ENCODE results near the gene INPP5D. TPM values are rescaled to one million over a fixed set of nuclear protein-coding genes. Genes with fewer than 3 reads are reported as not detected.
A peak's percentile ranks its signal among the peaks of the same experiment; 100 is the strongest.

INPP5D gene
- total and polyA plus RNA-seq, 2 donors (not counting 1 experiment from before 2014, with no cell fraction given): 152 to 444 TPM

GRCh38 chr2:233202531-233202944 lies 142.4 kb downstream of the INPP5D start:
- Histone ChIP-seq H3K79me2 (ENCODE audit: control insufficient read depth, insufficient read depth, low read length) (peaks cover 13% of the 10 kb centered on the region), H3K27ac (ENCODE audit: low read length in 2 of 2) (peak overlapping the region; percentile 4 to 75), H4K20me1 (ENCODE audit: control insufficient read depth, insufficient read depth, low read length, poor library complexity, severe bottlenecking) (peaks cover 65% of the 10 kb centered on the region), H2AFZ (ENCODE audit: insufficient read depth, low read depth, low read length, poor library complexity, severe bottlenecking) (no peak overlapping the region), H3K4me2 (replicated peaks; ENCODE audit: low read depth, low read length, poor library complexity, severe bottlenecking) (peak overlapping the region; percentile 43), H3K4me1 (ENCODE audit: control insufficient read depth in 2 of 2, insufficient read depth in 2 of 2, low read length in 2 of 2) (peaks cover 18 to 24% of the 10 kb centered on the region in 2 donors), H3K9me3 (ENCODE audit: control extremely low read depth in 1 of 3, control insufficient read depth in 2 of 3, insufficient read depth in 1 of 3, low read length in 2 of 3) (peaks cover 0 to 7% (median 0%) of the 10 kb centered on the region in 3 donors), H3K9ac (ENCODE audit: low read length) (no peak overlapping the region), H3K27me3 (replicated peaks in 1 of 4; ENCODE audit: control extremely low read depth in 1 of 4, control insufficient read depth in 3 of 4, insufficient read depth in 4 of 4, low read length in 3 of 4) (no peaks in the 10 kb centered on the region), H3K36me3 (replicated peaks in 1 of 2; ENCODE audit: control extremely low read depth in 1 of 2, control insufficient read depth in 1 of 2, extremely low read depth in 1 of 2, insufficient read depth in 2 of 2, low read length in 1 of 2) (peaks cover 4 to 79% of the 10 kb centered on the region in 2 experiments), H3K4me3 (ENCODE audit: control extremely low read depth in 1 of 5, extremely low read depth in 1 of 5, insufficient read depth in 1 of 5, low read depth in 2 of 5, low read length in 4 of 5) (no peak overlapping the region)
- intact Hi-C loops (cut with micrococcal nuclease): loop anchor here (5.0 kb wide), 1 partner anchor 50 kb away; the partner anchor contains the start of gene ATG16L1
- Mint-ChIP-seq H3K27ac (peak overlapping the region; percentile 86), H3K4me1 (peaks cover 38% of the 10 kb centered on the region), H3K27me3 (no peaks in the 10 kb centered on the region), H3K9me3 (ENCODE audit: insufficient read depth) (peaks cover 3% of the 10 kb centered on the region), H3K4me3 (peak overlapping the region; percentile 59)
- ChIA-PET POLR2A (interaction anchor here (0.8 to 1.0 kb wide), 2 partner anchors 49 to 151 kb away, joined by 3 to 6 read pairs; partner anchors contain the start of gene ATG16L1), CTCF (interaction anchor here (0.9 to 1.9 kb wide), 3 partner anchors 11 to 48 kb away, joined by 3 to 7 read pairs (median 6); partner anchors contain the start of gene ATG16L1)
- 3% methylated on average over 4 of the region's 5 CpGs for WGBS (ENCODE audit: insufficient coverage)
- DNase-seq (peak; percentile 63), ATAC-seq (ENCODE audit: low read depth) (peak; percentile 68)
- TF ChIP-seq EZH2 (IDR thresholded peaks at IDR 0.05; ENCODE audit: borderline replicate concordance, insufficient read depth, low read depth, low read length, poor library complexity, severe bottlenecking) (no peak), CTCF (IDR thresholded peaks at IDR 0.05) (no peak)

DNA sequence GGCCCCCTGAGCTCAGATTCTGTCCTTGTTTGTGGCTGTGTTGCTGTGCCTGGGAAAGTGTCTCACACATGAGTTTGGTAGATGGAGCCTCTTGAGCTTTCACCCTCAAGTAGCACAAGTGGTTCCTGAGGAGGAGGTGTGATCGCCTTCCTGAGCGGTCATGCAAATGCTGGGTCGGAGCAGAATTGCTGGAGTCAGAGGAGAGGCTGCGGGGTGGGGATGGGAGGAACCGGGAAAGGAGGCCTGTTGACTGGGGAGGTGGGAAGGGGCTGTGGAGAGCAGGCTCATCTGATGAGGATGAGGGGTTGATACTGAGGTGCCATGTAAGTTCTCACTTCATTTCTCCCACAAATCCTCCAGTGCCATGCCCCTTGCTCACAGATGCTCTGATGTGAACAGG lies 142.9 kb downstream of the INPP5D start:
- peaks cover 0 to 7% (median 0%) of the 10 kb centered on the region in 3 donors for H3K9me3 ChIP-seq (ENCODE audit: control extremely low read depth in 1 of 3, control insufficient read depth in 2 of 3, insufficient read depth in 1 of 3, low read length in 2 of 3)
- Mint-ChIP-seq H3K9me3 (ENCODE audit: insufficient read depth) (peaks cover 3% of the 10 kb centered on the region), H3K27ac (peak overlapping the region; percentile 86), H3K27me3 (no peaks in the 10 kb centered on the region), H3K4me3 (peak overlapping the region; percentile 59), H3K4me1 (peaks cover 41% of the 10 kb centered on the region)
- peaks cover 63% of the 10 kb centered on the region for H4K20me1 ChIP-seq (ENCODE audit: control insufficient read depth, insufficient read depth, low read length, poor library complexity, severe bottlenecking)
- intact Hi-C loops (cut with micrococcal nuclease): loop anchor here (5.0 kb wide), 1 partner anchor 49 kb away; the partner anchor contains the start of gene ATG16L1
- DNase-seq: no peak
- peaks cover 13% of the 10 kb centered on the region for H3K79me2 ChIP-seq (ENCODE audit: control insufficient read depth, insufficient read depth, low read length)
- ChIA-PET POLR2A (interaction anchor here (1.0 kb wide), 1 partner anchor 48 kb away, joined by 3 read pairs; the partner anchor contains the start of gene ATG16L1), CTCF (interaction anchor here (0.9 to 1.9 kb wide), 3 partner anchors 12 to 48 kb away, joined by 3 to 7 read pairs (median 6); partner anchors contain the start of gene ATG16L1)
- H3K36me3 ChIP-seq (replicated peaks in 1 of 2; ENCODE audit: control extremely low read depth in 1 of 2, control insufficient read depth in 1 of 2, extremely low read depth in 1 of 2, insufficient read depth in 2 of 2, low read length in 1 of 2): peaks cover 9 to 79% of the 10 kb centered on the region in 2 experiments
- H3K9ac ChIP-seq (ENCODE audit: low read length): no peak overlapping the region
- H3K27me3 ChIP-seq (replicated peaks in 1 of 4; ENCODE audit: control extremely low read depth in 1 of 4, control insufficient read depth in 3 of 4, insufficient read depth in 4 of 4, low read length in 3 of 4): no peaks in the 10 kb centered on the region
- peak overlapping the region; percentile 43 for H3K4me2 ChIP-seq (replicated peaks; ENCODE audit: low read depth, low read length, poor library complexity, severe bottlenecking)
- H3K27ac ChIP-seq (ENCODE audit: low read length in 2 of 2): peak overlapping the region; percentile 4 to 75
- H3K4me3 ChIP-seq (ENCODE audit: control extremely low read depth in 1 of 5, extremely low read depth in 1 of 5, insufficient read depth in 1 of 5, low read depth in 2 of 5, low read length in 4 of 5): no peak overlapping the region
- no peak for ATAC-seq (ENCODE audit: low read depth)
- TF ChIP-seq CTCF (IDR thresholded peaks at IDR 0.05) (no peak), EZH2 (IDR thresholded peaks at IDR 0.05; ENCODE audit: borderline replicate concordance, insufficient read depth, low read depth, low read length, poor library complexity, severe bottlenecking) (no peak)
- peaks cover 18 to 24% of the 10 kb centered on the region in 2 donors for H3K4me1 ChIP-seq (ENCODE audit: control insufficient read depth in 2 of 2, insufficient read depth in 2 of 2, low read length in 2 of 2)
- 97% methylated on average over 5 of the region's 5 CpGs for WGBS (ENCODE audit: insufficient coverage)
- H2AFZ ChIP-seq (ENCODE audit: insufficient read depth, low read depth, low read length, poor library complexity, severe bottlenecking): no peak overlapping the region
